Fibroblast of skin of left biceps (primary cell): ENCODE data around the gene TRIM22.
"Not testable (repeated sequence)": the region's sequence is repeated elsewhere in the genome, so short reads cannot be mapped to it uniquely, and the experiment has no call there.

Experiments used
- DNase-seq, 2 experiments: peaks; one replicate each; pipeline ENCODE4 v3.0.0-alpha.2; 2013; ENCODE audit warnings: low read depth in 2 of 2

The TRIM22 gene

DNA sequence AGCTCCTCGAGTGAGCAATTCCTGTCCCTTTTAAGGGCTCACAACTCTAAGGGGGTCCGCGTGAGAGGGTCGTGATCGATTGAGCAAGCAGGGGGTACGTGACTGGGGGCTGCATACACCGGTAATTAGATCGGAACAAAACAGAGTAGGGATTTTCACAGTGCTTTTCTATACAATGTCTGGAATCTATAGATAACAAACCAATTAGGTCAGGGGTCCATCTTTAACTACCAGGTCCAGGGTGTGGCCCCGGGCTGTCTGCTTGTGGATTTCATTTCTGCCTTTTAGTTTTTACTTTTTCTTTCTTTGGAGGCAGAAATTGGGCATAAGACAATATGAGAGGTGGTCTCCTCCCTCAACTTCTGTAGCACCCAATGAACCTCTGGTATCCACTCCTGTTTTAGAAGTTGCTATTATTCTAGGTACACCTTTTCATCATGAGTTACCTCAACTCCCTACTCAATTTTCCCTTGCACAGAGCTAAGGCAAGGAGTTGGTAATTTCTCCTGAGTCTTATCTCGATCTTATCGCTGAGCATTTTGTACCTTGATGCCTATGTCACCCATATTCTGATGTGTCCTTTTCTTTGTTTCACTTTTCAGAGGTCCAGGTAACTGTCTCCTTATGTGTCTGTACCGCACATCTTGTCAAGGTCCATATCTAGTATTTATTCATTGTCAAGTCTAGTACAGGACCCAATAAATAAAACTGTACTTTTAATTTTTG lies 1.8 kb downstream of the TRIM22 start:
- DNase-seq, result not testable (repeated sequence)

DNA sequence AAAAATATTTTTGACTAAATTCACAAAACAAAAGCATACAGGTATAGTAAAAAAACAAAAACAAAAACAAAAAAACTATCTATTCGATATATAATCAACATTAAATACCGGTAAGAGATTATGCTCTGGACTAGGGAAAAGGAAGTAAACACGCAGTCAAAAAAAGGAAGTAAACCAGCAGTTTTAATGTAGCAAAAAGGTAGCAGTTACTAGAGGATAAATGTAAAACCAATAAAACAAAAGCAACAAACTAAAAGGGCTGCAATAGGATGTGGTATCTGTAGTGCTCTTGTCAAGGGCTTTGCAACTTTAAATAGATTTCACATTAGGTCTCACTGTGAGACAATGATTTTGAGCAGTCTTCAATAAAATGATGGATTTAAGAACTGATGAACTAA lies 2.4 kb downstream of the TRIM22 start:
- DNase-seq, result no peak

DNA sequence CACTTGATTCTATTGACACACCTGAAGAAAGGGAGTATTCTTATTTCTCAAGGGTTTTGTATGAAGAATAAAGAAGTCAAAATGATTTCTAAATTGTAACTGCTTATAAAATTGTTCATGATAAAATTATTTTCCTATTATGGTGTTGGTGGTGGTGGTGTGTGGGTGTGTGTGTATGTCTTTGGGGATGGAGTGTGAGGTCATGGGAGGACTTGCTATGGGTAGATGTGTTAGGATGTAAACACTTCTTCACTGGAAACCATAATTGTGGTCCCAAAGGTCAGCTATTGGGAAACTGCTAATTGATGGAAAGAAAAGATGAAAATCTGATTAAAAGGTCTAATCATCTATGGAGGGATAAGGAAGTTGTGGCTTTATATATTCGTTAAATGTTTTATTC lies 5.1 kb downstream of the TRIM22 start:
- DNase-seq, result no peak

DNA sequence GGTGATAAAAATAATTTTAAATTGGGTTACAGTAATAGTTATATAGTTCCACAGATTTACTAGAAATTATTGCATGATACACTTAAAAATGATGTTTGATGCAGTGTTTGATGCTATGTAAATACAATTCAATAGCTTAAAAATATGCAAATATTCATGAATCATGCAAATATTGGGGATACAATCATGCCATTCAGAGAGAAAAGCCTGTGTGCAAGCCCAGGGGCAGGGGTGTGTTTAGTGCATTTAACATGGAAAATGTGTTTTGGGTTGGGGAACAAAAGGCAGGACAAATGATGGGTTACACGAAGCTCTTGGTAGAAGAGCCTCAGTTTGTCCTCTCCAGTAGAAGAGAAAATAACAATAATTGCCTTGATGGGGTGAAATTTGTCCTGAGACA lies 6.0 kb downstream of the TRIM22 start:
- no peak for DNase-seq

DNA sequence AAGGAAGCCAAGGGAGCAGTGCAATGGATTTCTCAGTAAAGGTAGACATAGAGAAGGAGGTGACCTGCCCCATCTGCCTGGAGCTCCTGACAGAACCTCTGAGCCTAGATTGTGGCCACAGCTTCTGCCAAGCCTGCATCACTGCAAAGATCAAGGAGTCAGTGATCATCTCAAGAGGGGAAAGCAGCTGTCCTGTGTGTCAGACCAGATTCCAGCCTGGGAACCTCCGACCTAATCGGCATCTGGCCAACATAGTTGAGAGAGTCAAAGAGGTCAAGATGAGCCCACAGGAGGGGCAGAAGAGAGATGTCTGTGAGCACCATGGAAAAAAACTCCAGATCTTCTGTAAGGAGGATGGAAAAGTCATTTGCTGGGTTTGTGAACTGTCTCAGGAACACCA lies 6.6 kb downstream of the TRIM22 start:
- no peak for DNase-seq

DNA sequence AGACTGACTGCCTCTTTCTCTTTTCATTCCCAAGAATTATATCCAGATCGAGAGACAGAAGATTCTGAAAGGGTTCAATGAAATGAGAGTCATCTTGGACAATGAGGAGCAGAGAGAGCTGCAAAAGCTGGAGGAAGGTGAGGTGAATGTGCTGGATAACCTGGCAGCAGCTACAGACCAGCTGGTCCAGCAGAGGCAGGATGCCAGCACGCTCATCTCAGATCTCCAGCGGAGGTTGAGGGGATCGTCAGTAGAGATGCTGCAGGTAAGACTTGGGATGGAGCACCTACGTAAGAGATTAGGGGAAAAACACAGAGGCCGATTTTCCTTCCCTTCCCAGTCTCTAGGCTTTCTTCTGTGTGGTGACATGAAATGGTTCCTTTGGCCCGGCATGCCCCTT lies 8.7 kb downstream of the TRIM22 start:
- no peak for DNase-seq

DNA sequence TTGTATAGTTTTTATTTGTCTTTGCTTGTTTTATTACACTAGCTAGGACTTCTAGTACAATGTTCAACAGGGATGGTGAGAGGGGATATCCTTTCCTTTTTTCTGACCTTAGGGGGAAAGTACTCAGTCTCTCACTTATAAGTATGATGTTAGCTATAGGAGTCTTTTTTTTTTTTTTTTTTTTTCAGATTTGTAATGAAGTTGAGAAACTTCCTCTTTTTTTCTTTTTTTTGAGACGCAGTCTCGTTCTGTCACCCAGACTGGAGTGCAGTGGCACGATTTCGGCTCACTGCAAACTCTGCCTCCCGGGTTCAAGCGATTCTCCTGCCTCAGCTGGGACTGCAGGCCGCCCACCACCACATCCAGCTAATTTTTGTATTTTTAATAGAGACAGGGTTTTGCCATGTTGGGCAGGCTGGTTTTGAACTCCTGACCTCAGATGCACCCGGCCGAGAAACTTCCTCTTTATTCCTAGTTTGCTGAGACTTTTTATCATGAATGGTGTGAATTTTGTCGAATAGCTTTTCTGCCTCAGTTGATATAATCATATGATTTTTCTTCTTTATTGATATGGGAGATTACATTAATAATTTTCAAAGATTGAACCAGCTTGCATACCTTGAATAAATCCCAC lies 10.9 kb downstream of the TRIM22 start:
- DNase-seq, result no peak

DNA sequence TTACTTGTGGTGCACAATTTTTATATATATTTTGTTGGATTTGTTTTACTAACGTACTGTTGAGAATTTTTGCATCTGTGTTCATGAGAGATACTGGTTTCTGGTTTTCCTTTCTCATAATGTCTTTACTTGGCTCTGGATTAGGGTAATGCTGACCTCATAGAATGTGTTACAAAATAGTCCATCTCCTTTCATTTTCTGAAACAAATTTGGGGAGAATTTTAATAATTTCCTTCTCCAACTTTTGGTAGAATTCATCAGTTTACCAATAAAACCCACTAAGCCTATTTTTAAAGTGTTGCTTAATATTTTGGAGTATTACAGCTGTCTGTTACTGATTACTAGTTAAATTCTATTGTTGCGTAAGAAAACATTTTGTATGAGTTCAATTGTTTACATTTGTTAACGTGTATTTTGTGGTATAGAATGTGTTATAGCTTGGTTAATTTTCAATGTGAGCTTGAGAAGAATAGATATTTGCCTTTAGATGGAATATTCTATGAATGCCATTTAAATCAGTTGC lies 11.5 kb downstream of the TRIM22 start:
- DNase-seq, result no peak

DNA sequence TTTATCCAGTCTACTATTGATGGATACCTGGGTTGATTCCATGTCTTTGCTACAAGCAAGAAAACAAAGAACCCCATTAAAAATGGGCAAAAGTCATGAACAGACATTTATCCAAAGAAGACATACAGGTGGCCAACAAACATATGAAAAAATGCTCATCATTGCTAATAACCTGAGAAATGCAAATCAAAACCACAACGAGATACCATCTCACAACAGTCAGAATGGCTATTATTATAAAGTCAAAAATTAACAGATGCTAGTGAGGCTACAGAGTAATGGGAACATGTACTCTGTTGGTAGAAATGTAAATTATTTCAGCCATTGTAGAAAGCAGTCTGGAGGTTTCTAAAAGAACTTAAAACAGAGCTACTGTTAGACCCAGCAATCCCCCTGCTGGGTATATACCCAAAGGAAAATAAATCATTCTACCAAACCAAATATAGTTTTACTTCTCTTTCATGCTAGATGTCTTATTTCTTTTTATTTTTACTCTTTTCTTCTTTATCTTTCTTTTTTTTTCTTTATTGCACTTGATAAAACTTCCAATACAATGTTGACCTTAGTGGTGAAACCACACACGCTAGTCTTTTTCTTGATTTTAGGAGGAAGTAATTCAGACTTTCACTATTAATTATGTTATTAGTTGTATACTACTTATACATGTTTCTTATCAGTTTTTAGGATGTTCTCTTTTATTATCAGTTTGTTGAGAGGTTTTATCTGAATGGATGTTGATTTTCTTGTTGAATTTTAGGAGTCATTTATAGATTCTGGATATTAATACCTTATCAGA lies 14.3 kb downstream of the TRIM22 start:
- no peak for DNase-seq

DNA sequence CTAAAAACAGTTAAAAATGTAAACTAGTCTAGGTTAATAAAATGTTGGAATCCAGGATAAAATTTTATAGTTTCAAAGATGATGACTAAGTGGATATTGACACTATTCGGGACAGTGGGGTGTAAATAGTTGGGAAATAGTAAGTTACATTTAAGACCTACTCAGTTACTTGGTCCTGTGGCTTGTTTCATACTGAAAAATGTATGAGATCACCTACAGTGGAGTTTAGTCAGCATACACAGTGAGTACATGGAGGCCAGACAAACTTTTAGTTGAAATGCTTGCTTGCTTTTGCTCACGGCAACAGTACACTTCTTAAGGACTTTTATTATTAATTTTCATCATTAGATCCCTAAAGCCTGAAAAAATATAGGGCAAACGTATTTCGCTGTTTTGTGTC lies 16.1 kb downstream of the TRIM22 start:
- no peak for DNase-seq

DNA sequence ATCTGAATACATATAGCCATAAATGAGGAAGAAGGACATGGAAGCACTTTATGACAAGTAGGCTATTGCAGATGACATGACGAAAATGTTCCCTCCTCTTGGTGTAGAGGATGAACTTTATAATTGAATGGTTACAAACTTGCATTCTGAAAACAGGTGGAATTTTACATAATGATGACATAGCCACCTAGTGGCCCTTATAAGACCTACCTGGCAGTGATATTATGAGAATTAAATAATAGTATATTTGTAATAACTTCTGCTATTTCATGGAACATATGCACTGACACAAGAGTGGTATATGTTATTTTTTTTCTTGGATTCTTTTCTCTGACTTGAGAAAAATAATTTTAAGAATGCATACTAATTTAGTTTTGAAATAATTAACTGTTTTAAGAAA lies 22.9 kb downstream of the TRIM22 start:
- DNase-seq, result no peak

DNA sequence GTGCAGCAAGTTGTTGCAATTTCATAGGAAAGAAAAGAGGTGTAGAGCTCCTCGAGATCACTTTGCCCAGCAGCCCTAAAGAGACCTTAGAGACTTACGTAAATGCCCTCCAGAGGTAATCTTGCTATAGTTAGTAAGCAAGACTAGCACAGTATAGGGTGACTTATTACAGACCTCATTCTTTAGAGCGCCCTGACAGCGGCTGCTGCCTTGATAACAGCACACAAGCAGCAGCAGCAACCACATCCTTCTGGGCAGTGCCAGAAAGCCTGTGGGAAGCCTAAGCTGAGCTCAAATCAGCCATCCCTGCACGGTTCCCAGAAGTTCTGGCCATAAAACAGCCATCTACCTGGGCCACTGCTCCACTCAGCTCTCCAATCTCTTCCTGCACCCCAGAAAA lies 24.1 kb downstream of the TRIM22 start:
- no peak for DNase-seq

DNA sequence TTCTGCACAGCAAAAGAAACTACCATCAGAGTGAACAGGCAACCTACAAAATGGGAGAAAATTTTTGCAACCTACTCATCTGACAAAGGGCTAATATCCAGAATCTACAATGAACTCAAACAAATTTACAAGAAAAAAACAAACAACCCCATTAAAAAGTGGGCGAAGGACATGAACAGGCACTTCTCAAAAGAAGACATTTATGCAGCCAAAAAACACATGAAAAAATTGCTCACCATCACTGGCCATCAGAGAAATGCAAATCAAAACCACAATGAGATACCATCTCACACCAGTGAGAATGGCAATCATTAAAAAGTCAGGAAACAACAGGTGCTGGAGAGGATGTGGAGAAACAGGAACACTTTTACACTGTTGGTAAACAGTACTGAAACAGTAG lies 26.9 kb downstream of the TRIM22 start:
- not testable (repeated sequence) for DNase-seq

DNA sequence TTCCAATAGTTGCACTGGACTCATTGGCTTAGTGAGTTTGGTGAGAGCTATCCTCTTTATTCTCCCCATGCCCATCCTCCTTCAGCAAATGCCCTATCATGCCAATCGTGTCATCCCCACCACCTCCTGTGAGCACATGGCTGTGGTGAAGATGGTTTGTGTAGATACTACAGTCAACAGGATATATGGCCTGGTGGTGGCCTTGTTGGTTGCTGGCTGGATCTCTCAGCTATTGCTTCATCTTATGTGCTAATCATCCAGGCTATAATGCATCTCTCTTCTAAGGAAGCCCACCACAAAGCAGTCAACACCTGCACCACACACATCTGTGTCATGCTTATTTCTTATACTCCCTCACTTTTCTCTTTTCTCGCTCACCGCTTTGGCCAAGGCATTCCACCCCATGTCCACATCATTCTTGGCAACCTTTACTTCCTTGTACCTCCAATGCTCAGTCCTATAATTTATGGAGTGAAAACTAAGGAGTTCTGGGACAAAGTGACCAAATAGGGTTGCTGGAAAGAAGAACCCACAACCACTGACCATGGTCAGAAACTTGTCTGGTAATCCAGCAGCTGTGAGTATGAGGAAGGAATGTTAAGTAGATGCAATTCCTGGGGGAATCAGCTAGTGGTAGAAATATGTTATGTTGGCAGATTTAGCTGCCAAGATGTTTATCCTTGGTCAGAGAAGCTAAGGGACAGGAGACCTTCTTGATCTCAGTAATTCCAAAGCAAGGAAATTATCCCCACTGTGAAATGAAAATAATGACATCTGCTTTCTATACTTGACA lies 30.3 kb downstream of the TRIM22 start:
- DNase-seq, result no peak

DNA sequence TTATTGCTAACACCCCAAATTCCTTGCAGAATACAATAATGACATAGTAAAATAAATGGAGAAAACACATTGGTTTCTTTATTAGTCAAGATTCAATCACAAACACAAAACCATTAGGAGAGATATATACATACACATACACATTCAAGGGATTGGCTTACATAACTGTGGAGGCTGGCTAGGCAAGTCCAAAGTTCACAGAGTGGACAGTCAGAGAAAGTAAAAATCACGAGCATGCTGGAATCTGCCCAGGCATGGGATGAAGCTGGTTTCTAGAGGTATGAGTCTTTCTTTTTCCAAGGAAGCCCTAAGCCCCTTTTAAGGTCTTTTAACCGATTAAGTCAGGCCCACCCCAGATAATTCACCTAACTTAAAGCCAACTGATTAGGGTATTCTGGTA lies 33.0 kb downstream of the TRIM22 start:
- DNase-seq, result no peak

DNA sequence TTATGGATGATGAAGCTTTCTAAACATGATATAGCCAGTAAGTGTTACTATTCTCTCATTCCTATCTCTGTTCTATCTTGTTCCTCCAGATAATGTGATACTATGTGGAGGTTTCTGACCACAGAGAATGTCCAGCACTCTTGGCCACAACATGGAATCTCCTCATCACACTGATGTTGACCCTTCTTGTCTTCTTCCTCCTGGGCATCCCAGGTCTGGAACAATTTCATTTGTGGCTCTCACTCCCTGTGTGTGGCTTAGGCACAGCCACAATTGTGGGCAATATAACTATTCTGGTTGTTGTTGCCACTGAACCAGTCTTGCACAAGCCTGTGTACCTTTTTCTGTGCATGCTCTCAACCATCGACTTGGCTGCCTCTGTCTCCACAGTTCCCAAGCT lies 36.8 kb downstream of the TRIM22 start:
- no peak for DNase-seq

DNA sequence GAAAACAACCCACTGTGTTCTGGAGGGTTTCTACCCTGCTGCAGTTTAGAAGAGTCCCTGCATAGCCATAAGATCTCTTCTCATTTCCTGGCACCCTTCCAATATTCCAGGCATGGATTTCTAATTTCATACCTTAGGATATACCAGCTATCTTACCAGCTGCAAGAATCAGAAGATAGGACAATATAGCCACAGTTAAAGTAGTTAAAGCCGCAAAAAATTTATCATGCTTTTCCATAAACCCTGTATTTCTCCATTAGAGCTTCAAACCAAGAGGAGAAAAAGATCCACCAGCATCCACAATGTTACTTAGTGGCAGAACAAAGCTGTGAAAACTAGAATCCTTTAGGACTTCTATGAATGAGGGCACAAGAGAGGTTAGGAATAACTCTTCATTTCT lies 38.1 kb downstream of the TRIM22 start:
- no peak for DNase-seq

DNA sequence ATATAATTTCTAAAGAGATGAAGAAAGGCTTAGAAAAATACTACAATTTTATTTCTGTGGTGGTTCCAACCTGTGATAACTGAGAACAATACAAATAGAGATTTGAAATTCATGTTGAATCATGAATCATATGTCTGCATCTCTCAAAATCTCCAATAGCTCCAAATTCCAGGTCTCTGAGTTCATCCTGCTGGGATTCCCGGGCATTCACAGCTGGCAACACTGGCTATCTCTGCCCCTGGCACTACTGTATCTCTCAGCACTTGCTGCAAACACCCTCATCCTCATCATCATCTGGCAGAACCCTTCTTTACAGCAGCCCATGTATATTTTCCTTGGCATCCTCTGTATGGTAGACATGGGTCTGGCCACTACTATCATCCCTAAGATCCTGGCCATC lies 46.8 kb downstream of the TRIM22 start, which contains the start of gene OR56B1:
OR56B1 (plus strand) TSS at position 53 of the 400 bp plus-strand sequence; CDS start at position 122, 69 bp downstream.
- DNase-seq, result no peak

DNA sequence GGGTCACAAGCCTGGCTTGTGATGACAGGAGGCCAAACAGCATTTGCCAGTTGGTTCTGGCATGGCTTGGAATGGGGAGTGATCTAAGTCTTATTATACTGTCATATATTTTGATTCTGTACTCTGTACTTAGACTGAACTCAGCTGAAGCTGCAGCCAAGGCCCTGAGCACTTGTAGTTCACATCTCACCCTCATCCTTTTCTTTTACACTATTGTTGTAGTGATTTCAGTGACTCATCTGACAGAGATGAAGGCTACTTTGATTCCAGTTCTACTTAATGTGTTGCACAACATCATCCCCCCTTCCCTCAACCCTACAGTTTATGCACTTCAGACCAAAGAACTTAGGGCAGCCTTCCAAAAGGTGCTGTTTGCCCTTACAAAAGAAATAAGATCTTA lies 47.5 kb downstream of the TRIM22 start:
- peak in 1 of 2 experiments; percentile 4 for DNase-seq

DNA sequence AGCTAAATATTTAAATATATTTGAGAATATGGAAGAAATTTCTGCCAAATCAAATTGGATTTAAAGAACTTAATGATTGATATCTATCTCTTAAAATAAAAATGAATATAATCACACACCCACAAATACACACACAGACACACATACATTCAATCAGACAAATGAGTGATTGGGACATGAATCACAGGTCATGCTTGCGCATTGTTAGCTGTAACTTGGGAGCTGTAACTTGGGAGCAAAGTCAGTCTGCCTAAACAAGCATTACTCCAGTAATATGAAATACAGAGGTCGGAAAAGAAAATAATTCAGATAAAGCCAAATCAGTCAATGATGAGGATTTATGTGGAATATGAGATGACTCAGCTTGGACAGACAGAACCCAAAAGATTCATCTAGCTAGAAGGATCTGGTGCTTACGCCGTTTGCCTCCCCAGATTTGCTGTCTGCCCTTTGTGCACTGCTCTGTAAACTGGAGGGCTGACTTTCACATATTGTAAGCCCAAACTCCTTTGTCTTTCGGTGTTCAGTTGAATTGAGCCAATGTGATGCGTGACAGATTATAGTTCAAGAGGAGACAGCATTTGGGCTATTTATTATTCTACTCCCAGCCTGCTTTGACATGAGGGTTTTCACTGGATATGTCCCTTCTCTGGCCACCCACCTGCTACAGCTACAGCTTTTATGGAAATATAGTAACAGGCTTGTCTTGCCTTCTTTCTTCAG lies 48.2 kb downstream of the TRIM22 start:
- DNase-seq, result no peak

DNA sequence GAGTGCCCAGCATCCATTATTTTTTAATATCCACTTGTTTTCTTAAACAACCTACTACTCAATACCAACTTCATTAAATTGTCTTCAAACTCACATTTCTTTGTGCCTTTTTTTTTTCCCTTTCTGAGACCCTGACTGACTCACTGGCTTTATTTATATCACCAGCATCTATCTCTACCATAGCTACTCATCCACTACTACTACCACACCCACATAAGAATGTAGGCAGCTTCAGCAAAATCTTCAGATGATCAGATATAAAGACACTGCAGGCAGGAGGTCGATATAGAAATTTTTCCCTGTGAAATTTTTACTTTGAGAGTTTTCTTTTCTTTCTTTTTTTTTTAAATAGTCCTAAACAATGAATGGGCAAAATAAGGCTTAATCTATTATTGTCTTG lies 48.8 kb downstream of the TRIM22 start:
- DNase-seq, result no peak
